Posterior cingulate gyrus (tissue), 11 donors: ENCODE results near the gene HTD2.
"Not testable (repeated sequence)": the region's sequence is repeated elsewhere in the genome, so short reads cannot be mapped to it uniquely, and the experiment has no call there.

ENCODE experiments used
- DNase-seq, 10 donors: peaks; one replicate each; pipeline versions ENCODE4 v3.0.0 to v3.0.0-alpha.2; 2020 to 2021; ENCODE audit warnings: mixed read lengths in 3 of 10
- intact Hi-C: fragments of 100-400 bp; cut with DNase I; formaldehyde crosslinking; loops from one replicate; pipeline ENCODE4 v1.15.1; 2023

The HTD2 gene

GRCh38 chr3:58305882-58306711, at the start of gene HTD2, which contains the start of gene RPP14:
Gene HTD2, plus strand, starts transcription at chr3:58306520. Its CDS starts 11,094 bp downstream, at chr3:58317614.
Gene RPP14, plus strand, starts transcription at chr3:58306245. Its CDS starts 4,085 bp downstream, at chr3:58310330.
- DNase-seq = peak; percentile 96 to 100 (median 98)
- intact Hi-C loops = loop anchor here (2.0 to 10.0 kb wide), 5 partner anchors 27 to 325 kb away; partner anchors contain the start of genes FLNB, KCTD6 and PXK

DNA sequence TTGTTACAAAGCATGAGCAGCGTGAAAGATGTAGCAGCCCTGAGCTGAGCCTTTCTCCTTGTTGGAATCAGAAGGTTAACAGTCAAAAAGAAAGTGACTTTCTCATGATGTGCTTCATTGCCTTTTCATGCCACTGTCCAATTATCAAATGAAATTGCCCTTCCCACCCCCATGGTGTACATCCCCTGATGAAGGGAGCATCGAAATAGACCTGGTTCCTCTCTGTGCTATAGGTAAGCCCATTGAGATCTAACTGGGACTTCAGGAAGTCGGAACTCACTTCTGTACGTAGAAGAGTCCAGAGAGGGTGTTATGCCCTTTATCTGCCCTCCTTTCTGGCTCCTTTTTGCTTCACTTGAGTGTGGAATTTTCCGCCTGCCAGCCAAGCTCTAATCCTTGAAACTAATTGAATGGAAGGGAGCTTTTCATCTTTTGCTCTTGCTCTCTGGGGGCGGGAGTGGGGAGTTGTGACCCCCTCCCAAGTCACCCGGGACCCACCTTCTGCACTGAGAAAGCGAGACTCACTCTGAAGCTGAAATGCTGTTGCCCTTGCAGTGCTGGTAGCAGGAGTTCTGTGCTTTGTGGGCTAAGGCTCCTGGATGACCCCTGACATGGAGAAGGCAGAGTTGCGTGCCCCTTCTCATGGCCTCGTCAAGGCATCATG, 47.8 kb upstream of the HTD2 start:
- no peak for DNase-seq
- intact Hi-C loops = no loop called here

- peak in 4 of 10 donors; percentile 15 to 24 (median 22) for DNase-seq
- intact Hi-C loops = no loop called here
These were observed 46.0 kb upstream of the HTD2 start for GRCh38 chr3:58260261-58260731.

GRCh38 chr3:58260733-58261132, 45.6 kb upstream of the HTD2 start:
- peak in 7 of 10 donors; percentile 27 to 88 (median 56) for DNase-seq
- intact Hi-C loops = no loop called here

DNA sequence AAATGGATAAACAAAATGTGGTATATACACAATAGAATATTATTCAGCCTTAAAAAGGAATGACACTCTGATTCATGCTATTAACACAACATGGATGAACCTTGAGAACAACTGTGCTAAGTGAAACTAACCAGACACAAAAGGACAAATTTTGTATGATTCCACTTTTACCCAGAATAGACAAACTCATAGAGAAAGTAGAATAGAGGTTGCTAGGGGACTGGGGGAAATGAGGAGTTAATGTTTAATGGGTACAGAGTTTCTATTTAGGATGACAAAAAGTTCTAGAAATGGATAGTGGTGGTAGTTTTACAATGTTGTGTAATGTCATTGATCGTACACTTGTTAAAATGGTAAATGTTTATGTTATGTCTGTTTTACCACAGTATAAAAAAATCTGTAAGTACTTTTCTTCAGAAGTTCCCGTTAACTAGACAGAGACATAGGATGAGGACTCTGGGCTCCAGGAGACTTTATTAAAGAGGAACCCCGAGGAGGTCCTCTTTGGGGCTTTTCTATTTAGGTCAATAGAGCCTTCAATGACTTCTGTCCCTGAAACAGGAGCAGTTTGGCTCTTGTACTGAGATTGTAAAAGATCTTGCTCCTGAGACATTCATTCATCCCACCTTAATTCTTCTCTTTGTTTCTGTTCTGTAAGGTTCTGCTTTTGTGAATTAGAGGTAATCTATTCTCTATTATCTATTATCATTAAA, 44.2 kb upstream of the HTD2 start:
- intact Hi-C loops = no loop called here
- no peak for DNase-seq

- DNase-seq = peak in 1 of 10 donors; percentile 21
- intact Hi-C loops = no loop called here
These were observed 39.7 kb upstream of the HTD2 start for GRCh38 chr3:58266577-58266976.

- DNase-seq, intact Hi-C loops: not testable (repeated sequence)
These were observed 38.8 kb upstream of the HTD2 start for GRCh38 chr3:58267543-58267942.

DNA sequence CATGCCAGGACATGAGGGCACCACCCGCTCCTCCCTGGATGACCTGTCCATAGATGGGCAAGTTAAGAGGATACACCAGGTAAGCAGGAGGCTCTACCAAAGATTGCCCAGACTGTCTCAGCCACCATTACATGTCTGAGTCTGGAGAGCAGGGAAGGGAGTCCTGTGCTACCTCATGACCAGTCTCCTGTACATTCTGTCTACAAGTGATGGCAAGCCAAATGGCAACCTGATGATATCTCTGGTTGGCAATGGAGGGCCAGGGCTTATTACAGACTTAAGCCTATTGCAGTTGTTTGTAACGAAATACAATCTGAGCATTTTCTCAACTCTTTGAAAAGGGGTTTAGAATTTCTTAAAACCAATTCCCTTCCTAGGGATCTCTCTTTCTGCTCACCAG, 37.0 kb upstream of the HTD2 start:
- no peak for DNase-seq
- intact Hi-C loops = no loop called here

DNA sequence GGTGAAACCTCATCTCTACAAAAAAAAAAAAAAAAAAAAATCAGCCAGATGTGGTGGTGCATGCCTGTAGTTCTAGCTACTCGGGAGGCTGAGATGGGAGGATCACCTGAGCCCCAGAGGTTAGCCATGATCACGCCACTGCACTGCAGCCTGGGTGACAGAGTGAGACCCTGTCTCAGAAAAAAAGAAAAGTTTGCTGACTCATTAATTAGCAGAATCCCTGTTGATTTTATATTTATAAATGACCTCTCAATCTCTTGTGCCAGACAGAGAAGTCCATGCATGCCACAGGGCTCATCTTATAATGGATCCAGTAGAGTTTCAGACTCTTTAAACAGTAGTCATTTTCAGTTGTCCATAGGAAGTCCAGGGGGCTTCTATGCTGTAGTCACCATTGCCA, 35.8 kb upstream of the HTD2 start:
- DNase-seq = no peak
- intact Hi-C loops = no loop called here

DNA sequence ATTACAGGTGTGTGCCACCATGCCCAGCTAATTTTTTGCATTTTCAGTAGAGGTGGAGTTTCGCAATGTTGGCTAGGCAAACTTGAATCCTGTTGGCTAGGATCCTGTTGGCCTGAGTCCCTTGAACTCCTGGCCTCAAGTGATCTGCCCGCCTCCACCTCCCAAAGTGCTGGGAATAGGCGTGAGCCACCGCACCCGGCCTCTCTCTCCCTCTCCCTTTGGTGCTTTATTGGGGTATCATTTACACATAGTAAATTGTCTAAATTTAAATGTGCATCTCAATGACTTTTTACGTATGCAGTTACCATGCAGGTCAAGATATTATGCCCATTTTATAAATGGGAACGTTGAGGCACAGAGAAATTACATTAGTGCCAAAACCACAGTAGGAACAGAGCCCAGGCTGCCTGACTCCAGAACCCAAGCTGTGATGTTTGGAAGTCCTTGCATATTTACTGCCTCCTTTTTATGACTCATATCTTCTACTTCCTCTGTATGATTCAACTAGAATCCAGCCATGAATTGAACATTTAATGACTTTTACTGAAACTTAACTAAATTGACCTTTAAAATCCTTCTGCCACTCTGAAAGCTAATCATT, 34.3 kb upstream of the HTD2 start:
- intact Hi-C loops = no loop called here
- no peak for DNase-seq

DNA sequence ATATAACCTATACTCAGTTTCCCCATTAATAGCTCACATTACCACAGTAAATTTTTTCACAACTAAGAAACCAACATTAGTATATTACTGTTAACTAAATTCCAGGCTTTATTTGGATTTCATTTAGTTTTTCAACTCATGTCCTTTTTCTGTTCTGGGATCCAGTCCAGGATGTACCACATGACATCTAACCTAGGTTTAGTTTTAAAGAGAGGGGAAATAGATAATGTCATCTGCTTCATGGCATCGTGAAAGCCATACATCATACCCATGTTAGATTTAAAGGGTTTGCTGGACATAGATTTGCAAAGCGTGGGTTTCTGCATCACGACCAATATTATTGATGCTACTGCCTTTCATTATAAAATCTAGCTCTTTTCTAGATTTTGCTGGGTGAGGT, 33.4 kb upstream of the HTD2 start:
- intact Hi-C loops = no loop called here
- DNase-seq = no peak

DNA sequence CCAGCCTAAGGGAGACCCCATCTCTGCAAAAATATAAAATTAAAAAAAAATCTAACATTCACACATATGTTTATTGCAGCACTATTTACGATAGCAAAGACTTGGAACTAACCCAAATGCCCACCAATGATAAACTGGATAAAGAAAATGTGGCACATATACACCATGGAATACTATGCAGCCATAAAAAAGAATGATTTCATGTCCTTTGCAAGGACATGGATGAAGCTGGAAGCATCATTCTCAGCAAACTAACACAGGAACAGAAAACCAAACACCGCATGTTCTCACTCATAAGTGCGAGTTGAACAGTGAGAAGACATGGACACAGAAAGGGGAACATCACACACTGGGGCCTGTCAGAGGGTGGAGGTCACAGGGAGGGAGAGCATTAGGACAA, 33.0 kb upstream of the HTD2 start:
- intact Hi-C loops, DNase-seq: not testable (repeated sequence)

GRCh38 chr3:58274027-58274614, 32.2 kb upstream of the HTD2 start:
- intact Hi-C loops = no loop called here
- DNase-seq = no peak

DNA sequence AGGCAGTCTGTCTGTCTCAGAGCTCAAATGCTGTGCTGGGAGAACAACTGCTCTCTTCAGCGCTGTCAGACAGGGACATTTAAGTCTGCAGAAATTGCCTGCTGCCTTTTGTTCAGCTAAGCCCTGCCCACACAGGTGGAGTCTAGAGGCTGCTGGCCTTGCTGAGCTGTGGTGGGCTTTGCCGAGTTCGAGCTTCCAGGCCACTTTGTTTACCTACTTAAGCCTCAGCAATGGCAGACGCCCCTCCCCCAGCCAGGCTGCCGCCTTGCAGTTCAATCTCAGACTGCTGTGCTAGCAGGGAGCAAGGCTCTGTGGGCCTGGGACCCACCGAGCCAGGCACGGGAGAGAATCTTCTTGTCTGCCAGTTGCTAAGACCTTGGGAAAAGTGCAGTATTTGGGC, 25.3 kb upstream of the HTD2 start:
- intact Hi-C loops = no loop called here
- no peak for DNase-seq

GRCh38 chr3:58285334-58285733, 21.0 kb upstream of the HTD2 start:
- no peak for DNase-seq
- intact Hi-C loops = no loop called here

- peak in 6 of 10 donors; percentile 18 to 93 (median 54) for DNase-seq
- intact Hi-C loops = no loop called here
These were observed 19.0 kb upstream of the HTD2 start for GRCh38 chr3:58287354-58287753.

- intact Hi-C loops = no loop called here
- no peak for DNase-seq
These were observed 18.1 kb upstream of the HTD2 start for GRCh38 chr3:58288011-58288728.

DNA sequence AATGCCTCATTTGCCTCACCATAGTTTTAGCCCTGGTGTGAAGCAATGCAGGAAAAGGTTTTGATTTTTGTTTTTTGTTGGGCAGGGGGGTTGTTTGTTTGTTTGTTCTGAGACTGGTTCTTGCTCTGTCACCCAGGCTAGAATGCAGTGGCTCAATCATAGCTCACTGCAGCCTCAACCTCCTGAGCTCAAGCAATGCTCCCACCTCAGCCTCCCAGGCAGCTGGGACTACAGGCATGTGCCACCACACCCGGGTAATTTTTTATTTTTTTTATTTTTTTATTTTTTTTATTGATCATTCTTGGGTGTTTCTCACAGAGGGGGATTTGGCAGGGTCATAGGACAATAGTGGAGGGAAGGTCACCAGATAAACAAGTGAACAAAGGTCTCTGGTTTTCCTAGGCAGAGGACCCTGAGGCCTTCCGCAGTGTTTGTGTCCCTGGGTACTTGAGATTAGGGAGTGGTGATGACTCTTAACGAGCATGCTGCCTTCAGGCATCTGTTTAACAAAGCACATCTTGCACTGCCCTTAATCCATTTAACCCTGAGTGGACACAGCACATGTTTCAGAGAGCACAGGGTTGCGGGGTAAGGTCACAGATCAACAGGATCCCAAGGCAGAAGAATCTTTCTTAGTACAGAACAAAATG, 17.2 kb upstream of the HTD2 start:
- DNase-seq, intact Hi-C loops: not testable (repeated sequence)

DNA sequence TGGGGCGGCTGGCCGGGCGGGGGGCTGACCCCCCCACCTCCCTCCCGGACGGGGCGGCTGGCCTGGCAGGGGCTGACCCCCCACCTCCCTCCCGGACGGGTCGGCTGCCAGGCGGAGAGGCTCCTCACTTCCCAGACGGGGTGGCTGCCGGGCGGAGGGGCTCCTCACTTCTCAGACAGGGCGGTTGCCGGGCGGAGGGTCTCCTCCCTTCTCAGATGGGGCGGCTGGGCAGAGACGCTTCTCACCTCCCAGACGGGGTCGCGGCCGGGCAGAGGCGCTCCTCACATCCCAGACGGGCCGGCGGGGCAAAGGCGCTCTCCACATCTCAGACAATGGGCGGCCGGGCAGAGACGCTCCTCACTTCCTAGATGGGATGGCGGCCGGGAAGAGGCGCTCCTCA, 15.9 kb upstream of the HTD2 start:
- intact Hi-C loops, DNase-seq: not testable (repeated sequence)
